Breast epithelium (tissue), 3 donors: ENCODE data around the gene AGAP3.

Source experiments
- CTCF ChIP-seq, 3 donors: fragments of 450-650 bp; IDR thresholded peaks; one replicate each; pipeline ENCODE4 v1.5.1; 2016 to 2017; ENCODE audit warnings: antibody characterized with exemption in 3 of 3, mild to moderate bottlenecking in 3 of 3, moderate library complexity in 3 of 3
- POLR2A ChIP-seq: fragments of 450-650 bp; IDR thresholded peaks from one replicate; pipeline ENCODE4 v1.6.1; 2016; ENCODE audit warnings: antibody characterized with exemption, mild to moderate bottlenecking, moderate library complexity
- POLR2AphosphoS5 ChIP-seq, 3 donors: sonication (generic); formaldehyde crosslinking; IDR thresholded peaks; one replicate each; pipeline ENCODE4 v1.6.1; 2017; ENCODE audit warnings: antibody characterized with exemption in 3 of 3

DNA sequence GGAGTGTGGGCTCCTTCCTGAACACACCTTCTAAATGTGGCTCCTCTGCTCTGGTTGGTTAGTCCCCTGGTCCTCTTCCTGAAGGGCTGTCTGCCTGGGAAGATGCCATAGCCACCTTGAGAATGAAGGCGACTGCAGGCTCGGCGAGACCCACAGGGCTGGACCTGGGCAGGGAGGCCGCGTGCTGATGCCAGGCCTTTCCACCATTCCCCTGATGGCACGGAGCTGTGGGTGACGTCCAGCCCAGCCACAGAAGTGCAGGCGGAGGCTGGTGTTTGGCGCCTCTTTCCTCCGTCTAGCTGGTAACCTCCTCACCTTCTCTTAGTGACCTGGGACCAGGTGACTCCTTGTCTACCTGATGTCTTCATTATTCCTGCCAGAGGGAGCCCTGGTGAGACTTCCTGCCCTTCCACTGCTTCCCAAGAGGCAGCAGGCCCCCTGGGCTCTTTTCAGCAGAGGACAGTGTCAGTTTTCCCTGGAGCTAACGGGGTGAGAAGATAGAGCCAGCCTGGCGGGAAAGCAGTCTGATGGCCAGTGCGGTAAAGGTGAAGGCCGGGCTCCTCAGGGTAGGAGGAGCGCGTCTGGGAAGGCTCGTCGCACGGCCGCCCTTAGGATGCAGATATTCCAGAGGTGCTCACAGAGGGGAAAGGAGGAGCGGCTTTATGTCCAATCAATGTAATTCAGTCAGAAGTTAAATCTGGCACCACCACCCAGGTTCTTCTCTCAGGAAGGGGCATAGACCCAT, 46.4 kb downstream of the AGAP3 start:
- TF ChIP-seq CTCF (IDR thresholded peaks at IDR 0.05) (no peak), POLR2AphosphoS5 (IDR thresholded peaks at IDR 0.05) (no peak), POLR2A (no peak)
